Measurements from ENCODE around the gene SEMA5A. TPM values are rescaled to one million over a fixed set of nuclear protein-coding genes. Genes with fewer than 3 reads are reported as not detected.

SEMA5A gene
- total RNA-seq, 4 donors from 2014 or later = 0.46 to 3.2 (median 1.7) TPM

- Histone ChIP-seq H3K4me1 (no peaks in the 10 kb centered on the region), H3K27me3 (no peaks in the 10 kb centered on the region), H3K9me3 (no peaks in the 10 kb centered on the region), H3K4me3 (no peak overlapping the region), H3K36me3 (no peaks in the 10 kb centered on the region), H3K27ac (no peak overlapping the region)
- intact Hi-C loops (cut with DNase I; ENCODE audit: low total_unique reads) = no loop called here
- in situ Hi-C loops (cut with MboI; ENCODE audit: low sequenced_read_pairs in 4 of 4) = no loop called here
- no peak for TF ChIP-seq CTCF (IDR thresholded peaks at IDR 0.05 in 4 of 5, conservative IDR thresholded peaks at IDR 0.05 in 1 of 5)
- no peak for TF ChIP-seq POLR2A (IDR thresholded peaks at IDR 0.05)
- ATAC-seq (no peak), DNase-seq (no peak)
Measured at GRCh38 chr5:9587135-9587534, 41.3 kb upstream of the SEMA5A start.

DNA sequence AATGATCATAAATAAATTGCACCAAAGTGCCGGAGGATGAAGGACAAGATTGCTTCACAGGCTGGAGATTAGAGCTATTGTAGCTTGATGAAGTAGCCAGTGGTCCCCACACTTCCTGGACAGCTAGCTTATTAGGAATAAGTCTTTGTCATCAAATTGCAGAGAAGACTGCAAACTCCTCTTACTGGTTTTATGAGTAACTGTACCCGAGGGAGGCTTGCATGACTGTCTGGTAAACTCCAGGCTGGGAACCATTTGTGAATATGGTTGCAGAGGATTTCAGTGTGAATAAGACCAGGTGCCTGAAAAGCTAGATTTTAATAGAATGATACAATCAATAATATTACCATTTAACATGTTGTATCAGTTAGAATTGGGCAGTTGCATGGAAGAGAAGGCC lies 36.5 kb upstream of the SEMA5A start:
- ATAC-seq (no peak), DNase-seq (no peak)
- Histone ChIP-seq H3K9me3 (no peaks in the 10 kb centered on the region), H3K4me3 (no peak overlapping the region), H3K27ac (no peak overlapping the region), H3K36me3 (no peaks in the 10 kb centered on the region), H3K27me3 (no peaks in the 10 kb centered on the region), H3K4me1 (no peaks in the 10 kb centered on the region)
- intact Hi-C loops (cut with DNase I; ENCODE audit: low total_unique reads) (no loop called here), in situ Hi-C loops (cut with MboI; ENCODE audit: low sequenced_read_pairs in 4 of 4) (no loop called here)
- TF ChIP-seq CTCF (IDR thresholded peaks at IDR 0.05 in 4 of 5, conservative IDR thresholded peaks at IDR 0.05 in 1 of 5) = no peak
- no peak for TF ChIP-seq POLR2A (IDR thresholded peaks at IDR 0.05)

DNA sequence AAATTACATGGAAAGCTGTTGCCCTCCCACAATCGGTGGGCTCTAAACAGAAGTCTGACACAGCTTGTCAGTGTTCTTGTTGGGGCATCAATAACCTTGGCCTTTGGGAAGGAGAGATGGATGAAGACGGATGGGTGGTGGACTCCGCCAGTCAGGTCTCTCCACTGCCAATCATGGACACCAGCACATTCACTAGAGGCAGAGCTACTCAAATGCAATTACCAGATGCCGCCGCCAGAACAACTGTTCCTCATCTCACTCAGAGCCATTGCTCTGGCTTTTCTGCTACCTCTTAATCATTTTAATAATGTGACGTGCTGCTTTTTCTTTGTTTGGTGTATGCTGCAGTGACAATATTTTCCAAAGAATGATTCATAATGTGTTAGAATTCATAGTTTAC lies 27.9 kb upstream of the SEMA5A start:
- no peaks in the 10 kb centered on the region for H3K36me3 ChIP-seq
- no peaks in the 10 kb centered on the region for H3K4me1 ChIP-seq
- no peaks in the 10 kb centered on the region for H3K9me3 ChIP-seq
- intact Hi-C loops (cut with DNase I; ENCODE audit: low total_unique reads) (no loop called here), in situ Hi-C loops (cut with MboI; ENCODE audit: low sequenced_read_pairs in 4 of 4) (no loop called here)
- TF ChIP-seq CTCF (IDR thresholded peaks at IDR 0.05 in 4 of 5, conservative IDR thresholded peaks at IDR 0.05 in 1 of 5) (no peak), POLR2A (IDR thresholded peaks at IDR 0.05) (no peak)
- no peak overlapping the region for H3K4me3 ChIP-seq
- ATAC-seq = no peak
- H3K27me3 ChIP-seq = no peaks in the 10 kb centered on the region
- DNase-seq = no peak
- no peak overlapping the region for H3K27ac ChIP-seq

- Histone ChIP-seq H3K4me1 (no peaks in the 10 kb centered on the region), H3K27ac (no peak overlapping the region), H3K4me3 (no peak overlapping the region), H3K27me3 (no peaks in the 10 kb centered on the region), H3K36me3 (no peaks in the 10 kb centered on the region), H3K9me3 (no peaks in the 10 kb centered on the region)
- ATAC-seq (no peak), DNase-seq (no peak)
- intact Hi-C loops (cut with DNase I; ENCODE audit: low total_unique reads) = no loop called here
- TF ChIP-seq CTCF (IDR thresholded peaks at IDR 0.05 in 4 of 5, conservative IDR thresholded peaks at IDR 0.05 in 1 of 5) (no peak), POLR2A (IDR thresholded peaks at IDR 0.05) (no peak)
- in situ Hi-C loops (cut with MboI; ENCODE audit: low sequenced_read_pairs in 4 of 4) = no loop called here
Measured at GRCh38 chr5:9572246-9572645, 26.4 kb upstream of the SEMA5A start.

- Histone ChIP-seq H3K4me3 (no peak overlapping the region), H3K36me3 (no peaks in the 10 kb centered on the region), H3K9me3 (no peaks in the 10 kb centered on the region), H3K27ac (no peak overlapping the region), H3K4me1 (no peaks in the 10 kb centered on the region), H3K27me3 (no peaks in the 10 kb centered on the region)
- no peak for TF ChIP-seq CTCF (IDR thresholded peaks at IDR 0.05 in 4 of 5, conservative IDR thresholded peaks at IDR 0.05 in 1 of 5)
- TF ChIP-seq POLR2A (IDR thresholded peaks at IDR 0.05) = no peak
- ATAC-seq = no peak
- intact Hi-C loops (cut with DNase I; ENCODE audit: low total_unique reads) (no loop called here), in situ Hi-C loops (cut with MboI; ENCODE audit: low sequenced_read_pairs in 4 of 4) (no loop called here)
- DNase-seq = no peak
Measured at GRCh38 chr5:9570876-9571275, 25.0 kb upstream of the SEMA5A start.

All from gastrocnemius medialis (tissue), 4 donors.